DMS153 (cell line): ENCODE data around the gene FCGR2B.
"Not testable (repeated sequence)": the region's sequence is repeated elsewhere in the genome, so short reads cannot be mapped to it uniquely, and the experiment has no call there.

Experiments
- DNase-seq: peaks from one replicate; lab custom pipeline; 2025; lab: John Stamatoyannopoulos, UW

The FCGR2B gene

GRCh38 chr1:161706113-161706481, 43.2 kb downstream of the FCGR2B start:
- DNase-seq, result no peak

GRCh38 chr1:161706482-161707347, 43.8 kb downstream of the FCGR2B start, which contains the start of gene FCRLA:
FCRLA (plus strand) TSS chr1:161707229; CDS start chr1:161707265, 36 bp downstream.
- no peak for DNase-seq

- no peak for DNase-seq
These were observed 44.6 kb downstream of the FCGR2B start for GRCh38 chr1:161707503-161707902.

DNA sequence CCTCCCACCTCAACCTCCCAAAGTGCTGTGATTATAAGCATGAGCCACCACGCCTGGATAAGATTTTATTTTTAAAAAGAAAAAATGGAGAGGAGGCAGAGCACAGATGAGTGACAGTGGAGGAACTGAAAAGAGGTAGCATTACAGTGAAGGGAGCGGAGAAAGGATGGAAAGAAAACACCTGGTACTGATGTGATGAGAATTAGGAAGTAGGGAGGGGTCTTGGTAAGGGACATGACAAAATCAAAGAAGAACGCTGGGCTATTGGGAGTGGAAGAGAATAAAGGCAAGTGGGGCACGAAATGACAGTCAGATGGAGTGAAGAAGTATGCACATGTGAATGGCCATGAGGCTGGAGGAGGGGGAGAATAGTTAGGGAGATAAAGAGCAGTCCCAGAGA, 46.4 kb downstream of the FCGR2B start:
- DNase-seq, result no peak

DNA sequence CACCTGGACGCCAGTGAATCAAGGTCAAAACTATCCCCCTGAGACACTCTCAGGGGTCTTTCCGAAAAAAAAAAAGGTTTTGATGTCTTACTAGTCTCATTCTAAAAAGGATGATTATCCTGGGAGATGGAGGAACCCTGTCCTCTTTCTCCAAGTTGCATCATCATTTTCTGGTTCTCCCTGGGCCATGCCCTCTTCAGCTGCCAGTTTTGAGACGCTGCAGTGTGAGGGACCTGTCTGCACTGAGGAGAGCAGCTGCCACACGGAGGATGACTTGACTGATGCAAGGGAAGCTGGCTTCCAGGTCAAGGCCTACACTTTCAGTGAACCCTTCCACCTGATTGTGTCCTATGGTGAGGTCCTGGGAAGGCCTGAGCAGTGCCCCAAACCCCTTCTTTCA, 47.6 kb downstream of the FCGR2B start:
- no peak for DNase-seq

DNA sequence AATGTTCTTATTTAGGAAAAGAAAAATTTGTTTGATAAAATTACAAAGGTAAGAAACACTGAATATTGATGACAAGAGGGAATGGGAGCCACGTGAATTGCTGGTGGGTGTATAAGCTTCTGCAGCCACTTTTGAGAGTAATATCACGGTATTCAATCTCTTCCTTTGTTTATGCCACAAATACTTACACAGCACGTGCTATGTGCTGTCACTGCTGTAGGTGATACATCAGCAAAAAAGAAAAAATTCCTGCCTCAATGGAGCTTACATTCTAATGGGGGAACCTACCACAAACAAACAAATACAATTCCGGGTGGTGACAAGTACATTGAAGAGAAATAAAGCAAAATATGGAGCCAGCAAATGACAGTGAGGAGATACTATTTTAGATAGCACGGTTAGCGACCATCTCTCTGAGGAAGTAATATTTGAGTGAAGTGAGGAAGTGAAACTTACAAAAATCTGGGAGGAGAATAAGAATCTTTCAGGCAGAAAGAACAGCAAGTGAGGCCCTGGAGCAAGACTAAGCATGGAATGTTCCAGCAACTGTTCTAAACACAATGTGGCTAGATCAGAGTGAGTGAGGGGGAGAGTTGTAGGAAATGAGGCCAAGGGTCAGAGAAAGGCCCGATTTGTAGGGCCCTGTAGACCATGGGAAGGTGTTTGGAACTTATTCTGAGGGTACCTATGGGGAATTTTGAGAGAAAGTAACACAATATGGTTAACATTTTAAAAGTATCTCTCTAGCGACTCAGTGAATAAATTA, 55.8 kb downstream of the FCGR2B start:
- DNase-seq, result no peak

- DNase-seq, result no peak
These were observed 56.3 kb downstream of the FCGR2B start for GRCh38 chr1:161719325-161719611.

DNA sequence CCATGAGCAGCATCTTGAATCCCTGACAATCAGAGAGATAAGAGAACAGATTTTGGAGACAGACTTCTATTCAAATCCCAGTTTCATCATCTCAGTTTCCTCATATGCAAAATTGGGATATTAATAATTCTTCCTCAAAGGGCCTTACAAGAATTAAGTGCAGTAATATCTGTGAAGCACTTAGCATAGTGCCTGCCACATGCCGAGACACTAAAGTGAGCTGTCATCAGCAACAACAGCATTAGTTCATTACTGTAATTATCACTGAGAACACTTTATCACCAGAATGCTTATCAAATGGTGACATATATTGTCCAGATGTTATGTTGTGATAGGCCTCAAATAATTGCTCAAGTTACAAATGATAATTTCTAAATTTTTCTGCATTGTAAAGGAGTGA, 57.5 kb downstream of the FCGR2B start:
- DNase-seq, result no peak

DNA sequence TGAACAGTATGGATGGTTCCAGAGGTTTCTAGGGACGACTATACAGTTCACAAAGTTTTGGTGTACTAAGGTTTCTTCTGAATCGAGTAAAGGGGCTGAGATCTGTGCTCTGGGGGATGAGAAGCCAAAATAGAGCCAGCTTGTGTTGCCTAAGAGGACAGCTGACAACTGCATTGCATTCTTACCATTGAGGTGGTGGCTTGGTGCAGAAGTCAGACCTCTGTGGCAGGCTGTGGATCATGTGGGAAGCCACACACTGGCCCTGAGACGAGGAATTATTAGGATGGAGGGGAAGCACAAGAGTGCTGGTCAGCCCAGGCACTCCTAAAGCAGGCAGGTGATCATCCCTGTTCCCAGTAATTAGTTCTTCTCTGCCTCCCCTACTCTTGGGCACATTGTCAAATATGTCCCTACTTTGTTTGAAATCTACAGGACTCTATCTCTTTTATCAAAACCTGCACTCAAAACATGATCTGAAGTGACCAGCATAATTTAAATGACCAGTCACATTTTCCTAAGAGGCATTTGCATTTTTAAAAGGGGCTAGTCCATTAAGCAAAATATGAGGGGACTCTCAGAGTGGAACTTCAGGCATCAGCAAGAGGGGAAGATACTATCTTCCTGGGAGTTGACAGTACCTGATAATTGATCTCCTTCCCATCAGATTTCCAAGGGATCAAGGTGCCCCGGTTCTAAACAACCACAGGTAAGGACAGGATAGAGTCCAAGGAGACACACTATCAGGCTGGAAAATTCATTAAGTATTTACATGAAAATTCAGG, 58.2 kb downstream of the FCGR2B start, which contains the start of gene FCRLB:
Gene FCRLB, plus strand, starts transcription at position 589 of the 782 bp plus-strand sequence. CDS start 1,129 bp downstream, outside the sequence.
- DNase-seq, result no peak

DNA sequence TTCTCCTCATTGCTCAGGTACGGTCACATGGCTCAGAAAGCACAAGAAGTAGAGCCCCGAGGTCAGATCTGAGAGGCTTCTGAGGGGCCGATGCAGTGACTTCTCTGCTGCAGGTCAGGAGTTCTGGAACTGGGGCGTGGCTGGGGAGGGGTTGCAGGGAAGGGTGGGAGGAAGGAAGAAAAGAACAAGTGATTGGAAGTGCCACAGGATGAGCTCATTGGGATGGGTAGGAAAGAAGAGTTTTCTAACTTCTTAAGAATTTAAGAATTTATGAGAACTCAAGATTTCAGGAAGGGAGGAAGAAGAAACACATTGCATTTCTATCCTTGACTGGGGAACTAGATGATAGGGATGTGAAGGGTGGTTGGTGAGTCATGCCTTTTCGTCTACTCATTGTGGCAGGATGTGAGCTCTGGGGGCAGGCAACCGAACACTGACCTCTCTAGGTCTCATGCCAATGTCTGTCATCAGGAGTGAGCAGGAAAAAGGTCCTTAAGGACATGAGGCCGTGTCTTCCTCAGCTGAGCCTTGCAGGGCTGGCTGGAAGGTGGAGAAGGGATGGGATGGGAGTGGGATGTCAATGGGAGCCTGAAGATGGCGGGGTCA, 58.9 kb downstream of the FCGR2B start:
- DNase-seq, result no peak

GRCh38 chr1:161722406-161722805, 59.5 kb downstream of the FCGR2B start:
- DNase-seq, result no peak

- DNase-seq, result no peak
These were observed 60.7 kb downstream of the FCGR2B start for GRCh38 chr1:161723459-161724141.

DNA sequence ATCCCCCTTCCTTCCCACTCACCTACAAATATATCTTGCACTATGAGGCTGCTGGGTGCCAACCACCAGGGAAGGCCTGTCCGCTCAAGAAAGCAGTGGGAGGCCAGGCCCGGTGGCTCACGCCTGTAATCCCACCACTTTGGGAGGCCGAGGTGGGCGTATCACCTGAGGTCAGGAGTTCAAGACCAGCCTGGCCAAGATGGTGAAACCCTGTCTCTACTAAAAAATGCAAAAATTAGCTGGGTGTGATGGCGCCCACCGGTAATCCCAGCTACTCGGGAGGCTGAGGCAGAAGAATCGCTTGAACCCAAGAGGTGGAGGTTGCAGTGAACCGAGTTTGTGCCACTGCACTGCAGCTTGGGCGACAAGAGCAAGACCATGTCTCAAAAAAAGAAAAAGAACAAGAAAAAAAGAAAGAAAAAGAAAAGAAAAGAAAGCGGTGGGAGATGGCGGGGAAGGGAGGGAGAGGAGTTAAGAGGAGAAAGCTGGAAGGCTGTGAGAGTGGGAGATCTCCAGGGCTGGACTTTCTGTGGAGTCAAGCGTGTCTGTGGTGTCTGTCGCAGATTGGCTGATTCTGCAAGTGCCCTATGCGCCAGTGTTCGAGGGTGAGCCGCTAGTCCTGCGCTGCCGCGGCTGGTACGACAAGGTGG, 62.4 kb downstream of the FCGR2B start:
- not testable (repeated sequence) for DNase-seq

DNA sequence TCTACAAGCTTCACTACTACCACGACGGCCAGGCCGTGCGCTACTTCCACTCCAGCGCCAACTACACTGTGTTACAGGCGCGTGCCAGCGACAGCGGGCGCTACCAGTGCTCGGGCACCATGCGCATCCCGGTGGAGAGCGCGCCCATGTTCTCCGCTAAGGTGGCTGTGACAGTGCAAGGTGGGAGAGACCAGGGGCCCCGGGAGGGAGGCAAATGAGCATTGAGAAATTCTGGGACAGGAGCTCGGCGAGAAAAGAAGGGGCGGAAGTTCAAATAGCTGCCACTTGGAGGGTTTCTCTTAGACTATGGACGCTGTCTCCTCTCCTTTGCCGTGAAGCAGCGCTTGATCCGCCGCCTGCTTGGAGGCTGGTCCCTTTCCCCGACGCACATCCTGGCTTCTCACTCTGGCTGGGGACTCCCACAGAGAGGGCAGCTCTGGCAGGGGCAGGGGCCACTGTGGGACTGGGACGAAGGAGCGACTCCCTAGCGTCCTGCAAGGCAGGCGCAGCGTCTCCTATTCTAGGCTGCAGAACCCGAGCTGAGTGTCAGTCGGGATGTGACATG, 63.0 kb downstream of the FCGR2B start:
- no peak for DNase-seq

- DNase-seq, result peak; percentile 41
These were observed 63.7 kb downstream of the FCGR2B start for GRCh38 chr1:161726473-161727255.

GRCh38 chr1:161727256-161727924, 64.4 kb downstream of the FCGR2B start:
- no peak for DNase-seq
